ENCODE data around the gene ADAMTSL4.

The ADAMTSL4 gene

DNA sequence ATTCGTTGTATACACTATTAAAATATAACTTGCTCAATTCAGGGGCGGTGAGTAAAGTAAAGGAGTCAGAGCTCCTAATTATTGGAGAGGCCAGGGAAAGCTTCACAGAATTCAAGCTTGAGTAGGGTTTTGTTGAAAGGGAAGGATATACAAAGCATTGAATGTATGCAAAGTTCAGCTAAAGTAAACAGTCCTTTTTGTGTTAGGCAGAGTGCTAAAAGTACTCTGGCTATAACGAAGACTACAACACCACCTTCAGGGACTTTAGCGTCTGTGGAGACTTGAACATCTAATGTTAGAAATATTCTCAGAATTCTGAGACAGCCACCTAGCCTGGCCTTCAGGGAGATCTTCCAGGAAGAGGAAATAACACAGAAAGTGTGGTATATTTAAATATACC lies 32.6 kb upstream of the ADAMTSL4 start:
- TF ChIP-seq, protein P1, sequence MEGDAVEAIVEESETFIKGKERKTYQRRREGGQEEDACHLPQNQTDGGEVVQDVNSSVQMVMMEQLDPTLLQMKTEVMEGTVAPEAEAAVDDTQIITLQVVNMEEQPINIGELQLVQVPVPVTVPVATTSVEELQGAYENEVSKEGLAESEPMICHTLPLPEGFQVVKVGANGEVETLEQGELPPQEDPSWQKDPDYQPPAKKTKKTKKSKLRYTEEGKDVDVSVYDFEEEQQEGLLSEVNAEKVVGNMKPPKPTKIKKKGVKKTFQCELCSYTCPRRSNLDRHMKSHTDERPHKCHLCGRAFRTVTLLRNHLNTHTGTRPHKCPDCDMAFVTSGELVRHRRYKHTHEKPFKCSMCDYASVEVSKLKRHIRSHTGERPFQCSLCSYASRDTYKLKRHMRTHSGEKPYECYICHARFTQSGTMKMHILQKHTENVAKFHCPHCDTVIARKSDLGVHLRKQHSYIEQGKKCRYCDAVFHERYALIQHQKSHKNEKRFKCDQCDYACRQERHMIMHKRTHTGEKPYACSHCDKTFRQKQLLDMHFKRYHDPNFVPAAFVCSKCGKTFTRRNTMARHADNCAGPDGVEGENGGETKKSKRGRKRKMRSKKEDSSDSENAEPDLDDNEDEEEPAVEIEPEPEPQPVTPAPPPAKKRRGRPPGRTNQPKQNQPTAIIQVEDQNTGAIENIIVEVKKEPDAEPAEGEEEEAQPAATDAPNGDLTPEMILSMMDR (IDR thresholded peaks at IDR 0.05; ENCODE audit: borderline replicate concordance, control extremely low read depth, extremely low read depth, insufficient read depth, missing control alignments): peak; percentile 41
- peak; percentile 52 for DNase-seq (ENCODE audit: low spot score)
- in situ Hi-C loops (cut with MboI; ENCODE audit: low sequenced_read_pairs, unreplicated experiment): no loop called here

DNA sequence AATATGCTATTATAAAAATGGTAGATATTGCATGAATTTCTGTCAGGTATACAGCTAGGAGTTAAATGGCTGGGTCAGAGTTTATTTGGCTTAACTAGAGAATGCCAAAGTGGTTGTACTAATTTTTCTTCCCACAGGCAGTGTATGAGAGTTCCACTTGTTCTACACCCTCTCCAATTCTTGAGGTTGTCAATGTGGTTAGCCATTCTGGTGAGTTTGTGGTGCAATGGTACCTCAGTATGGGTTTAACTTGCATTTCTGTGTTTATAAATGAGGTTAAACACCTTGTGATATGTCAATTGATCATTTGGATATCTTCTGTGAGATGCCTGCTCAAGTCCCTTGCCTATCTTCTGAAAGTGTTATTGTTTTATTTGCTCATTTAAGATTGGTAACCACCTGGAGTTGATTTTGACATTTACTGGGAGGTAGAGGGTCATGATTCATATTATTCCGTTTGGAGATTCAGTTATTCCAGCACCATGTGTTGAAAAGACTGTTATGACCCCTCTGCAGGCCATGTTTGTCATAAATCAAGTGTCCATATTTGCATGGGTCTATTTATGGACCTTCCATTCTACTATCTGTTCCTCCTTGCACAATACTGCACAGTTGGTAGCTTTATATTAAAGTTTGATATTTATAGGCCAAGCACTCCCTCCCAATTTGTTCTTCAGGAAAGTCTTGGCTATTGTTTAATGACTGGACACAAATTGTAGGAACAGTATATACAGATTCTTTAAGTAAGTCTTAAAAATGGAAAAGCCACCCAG lies 27.8 kb upstream of the ADAMTSL4 start:
- DNase-seq (ENCODE audit: low spot score): no peak
- TF ChIP-seq, protein P1 (IDR thresholded peaks at IDR 0.05; ENCODE audit: borderline replicate concordance, control extremely low read depth, extremely low read depth, insufficient read depth, missing control alignments): no peak
- in situ Hi-C loops (cut with MboI; ENCODE audit: low sequenced_read_pairs, unreplicated experiment): no loop called here

DNA sequence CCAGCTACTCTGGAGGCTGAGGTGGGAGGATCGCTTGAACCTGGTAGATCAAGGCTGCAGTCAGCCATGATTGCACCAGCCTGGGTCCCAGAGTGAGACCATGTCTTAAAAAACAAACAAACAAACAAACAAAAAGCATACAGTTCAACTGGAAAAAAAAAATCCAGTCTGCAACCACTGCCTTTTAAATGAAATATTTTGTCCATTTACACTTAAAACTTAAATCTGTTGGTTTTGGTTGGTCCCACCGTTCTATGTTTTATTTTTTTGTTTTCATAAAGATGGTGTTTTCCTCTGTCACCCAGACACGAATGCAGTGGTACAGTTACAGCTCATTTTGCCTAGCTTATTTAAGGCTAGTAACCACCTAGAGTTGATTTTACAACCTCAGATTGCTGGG lies 23.9 kb upstream of the ADAMTSL4 start:
- no peak for DNase-seq (ENCODE audit: low spot score)
- TF ChIP-seq, protein P1 (IDR thresholded peaks at IDR 0.05; ENCODE audit: borderline replicate concordance, control extremely low read depth, extremely low read depth, insufficient read depth, missing control alignments): no peak
- in situ Hi-C loops (cut with MboI; ENCODE audit: low sequenced_read_pairs, unreplicated experiment): no loop called here

DNA sequence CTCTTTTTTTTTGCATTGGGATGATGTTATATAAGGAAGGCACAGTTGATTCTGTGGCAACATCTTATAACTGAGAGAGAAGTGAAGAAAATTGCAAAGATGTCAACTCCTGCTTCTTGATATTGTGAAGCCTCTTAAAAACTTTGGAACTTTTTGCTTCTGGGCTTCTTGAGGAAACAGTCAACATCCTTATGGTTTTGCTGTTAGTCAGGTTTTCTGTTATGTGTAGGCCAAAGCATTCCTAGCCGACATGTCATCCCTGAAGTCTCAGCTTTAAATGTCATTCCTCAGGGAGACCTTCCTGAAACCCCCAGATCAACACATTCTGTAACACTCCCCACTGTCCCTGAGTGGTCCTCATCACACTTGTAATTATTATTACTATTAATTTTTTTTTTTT lies 21.0 kb upstream of the ADAMTSL4 start:
- TF ChIP-seq, protein P1 (IDR thresholded peaks at IDR 0.05; ENCODE audit: borderline replicate concordance, control extremely low read depth, extremely low read depth, insufficient read depth, missing control alignments): no peak
- no peak for DNase-seq (ENCODE audit: low spot score)
- in situ Hi-C loops (cut with MboI; ENCODE audit: low sequenced_read_pairs, unreplicated experiment): no loop called here

DNA sequence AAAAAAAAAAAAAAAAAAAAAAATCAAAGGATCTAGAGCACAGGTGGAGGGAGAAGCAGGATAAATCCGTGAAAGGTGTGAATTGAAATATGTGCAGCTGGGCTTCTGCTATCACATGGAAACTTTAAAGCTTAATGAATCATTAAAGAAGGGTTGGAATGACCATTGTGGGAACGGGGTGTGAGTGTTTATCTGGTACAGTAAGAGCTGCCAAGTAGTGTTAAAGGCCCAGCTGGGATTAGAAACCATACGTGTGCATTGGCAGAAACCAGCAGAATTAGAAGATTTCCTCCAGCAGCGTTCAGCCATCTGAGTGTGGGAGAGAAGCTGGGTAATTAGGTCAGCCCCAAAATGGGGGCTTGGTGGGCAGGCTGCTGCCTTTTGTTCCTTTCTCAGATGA lies 20.2 kb upstream of the ADAMTSL4 start:
- no peak for DNase-seq (ENCODE audit: low spot score)
- TF ChIP-seq, protein P1 (IDR thresholded peaks at IDR 0.05; ENCODE audit: borderline replicate concordance, control extremely low read depth, extremely low read depth, insufficient read depth, missing control alignments): no peak
- in situ Hi-C loops (cut with MboI; ENCODE audit: low sequenced_read_pairs, unreplicated experiment): no loop called here

DNA sequence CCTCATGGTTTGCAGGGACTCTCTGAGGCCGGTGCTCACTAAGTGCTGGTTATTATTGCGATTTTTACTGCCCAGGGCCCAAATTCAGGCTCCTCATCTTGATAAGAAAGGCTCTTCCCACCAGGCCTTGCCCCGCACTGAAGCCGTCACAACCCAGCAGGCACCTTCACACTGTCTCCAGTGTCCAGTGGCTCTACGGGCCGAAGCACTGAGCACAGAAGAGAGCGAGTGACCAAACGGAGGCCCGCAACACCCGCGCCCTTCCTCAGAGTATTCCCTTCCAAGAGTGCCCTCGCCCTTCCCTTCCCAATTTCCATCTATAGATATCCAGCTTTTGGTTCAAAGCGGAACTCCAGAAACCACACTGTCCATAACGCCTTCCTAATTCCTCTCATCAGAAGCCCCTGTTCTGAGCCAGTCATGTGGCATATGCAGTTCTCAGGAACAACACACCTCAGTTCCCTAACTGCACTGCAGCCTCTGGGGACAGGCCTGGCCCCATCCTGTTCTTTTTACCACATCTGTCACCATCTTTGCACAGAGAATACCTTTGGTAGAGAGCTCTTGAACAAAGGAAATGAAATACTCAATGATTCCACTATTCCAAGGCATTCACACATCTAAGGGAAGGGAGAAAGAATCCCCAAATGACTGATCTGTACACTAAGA lies 18.6 kb upstream of the ADAMTSL4 start:
- TF ChIP-seq, protein P1 (IDR thresholded peaks at IDR 0.05; ENCODE audit: borderline replicate concordance, control extremely low read depth, extremely low read depth, insufficient read depth, missing control alignments): no peak
- no peak for DNase-seq (ENCODE audit: low spot score)
- in situ Hi-C loops (cut with MboI; ENCODE audit: low sequenced_read_pairs, unreplicated experiment): no loop called here
